Activated T-cell treated with anti-CD3 and anti-CD28 coated beads for 4 hours (primary cell): ENCODE measurements around the gene TRIB2.

Source experiments
- DNase-seq: peaks from one replicate; pipeline ENCODE4 v3.0.0-alpha.2; 2020

Gene TRIB2

GRCh38 chr2:12721566-12722446 is 5.1 kb downstream of the TRIB2 start:
- DNase-seq: no peak

GRCh38 chr2:12722447-12723316 is 5.9 kb downstream of the TRIB2 start:
- no peak for DNase-seq

- no peak for DNase-seq
These were observed 7.2 kb downstream of the TRIB2 start for GRCh38 chr2:12723736-12724463.

GRCh38 chr2:12725233-12726187 is 8.8 kb downstream of the TRIB2 start:
- DNase-seq: no peak

- no peak for DNase-seq
These were observed 9.5 kb downstream of the TRIB2 start for GRCh38 chr2:12726271-12726670.

GRCh38 chr2:12727065-12727464 is 10.3 kb downstream of the TRIB2 start:
- DNase-seq: no peak

GRCh38 chr2:12727641-12728040 is 10.9 kb downstream of the TRIB2 start:
- DNase-seq: no peak

GRCh38 chr2:12728221-12728777 is 11.6 kb downstream of the TRIB2 start:
- no peak for DNase-seq

- DNase-seq: no peak
These were observed 13.5 kb downstream of the TRIB2 start for GRCh38 chr2:12730265-12730664.

GRCh38 chr2:12731701-12732280 is 15.1 kb downstream of the TRIB2 start:
- DNase-seq: no peak

GRCh38 chr2:12732651-12733050 is 15.9 kb downstream of the TRIB2 start:
- DNase-seq: no peak

GRCh38 chr2:12733846-12734245 is 17.1 kb downstream of the TRIB2 start:
- no peak for DNase-seq

- DNase-seq: no peak
These were observed 18.3 kb downstream of the TRIB2 start for GRCh38 chr2:12734914-12735654.

- DNase-seq: no peak
These were observed 20.6 kb downstream of the TRIB2 start for GRCh38 chr2:12737297-12737696.

GRCh38 chr2:12737738-12738485 is 21.2 kb downstream of the TRIB2 start:
- DNase-seq: no peak

GRCh38 chr2:12739721-12740254 is 23.1 kb downstream of the TRIB2 start:
- no peak for DNase-seq

GRCh38 chr2:12741380-12741779 is 24.6 kb downstream of the TRIB2 start:
- no peak for DNase-seq

- no peak for DNase-seq
These were observed 26.2 kb downstream of the TRIB2 start for GRCh38 chr2:12742891-12743290.

- DNase-seq: no peak
These were observed 33.6 kb downstream of the TRIB2 start for GRCh38 chr2:12750166-12750905.
